ENCODE measurements around the gene PTCD2.

PTCD2 gene

GRCh38 chr5:72294473-72294872 lies 25.7 kb upstream of the PTCD2 start:
- no peak for DNase-seq (ENCODE audit: low read depth)
- no peak overlapping the region; the same call in 1 of the 2 replicates for H3K4me3 ChIP-seq (ENCODE audit: low read depth, low read length)
- no peak for TF ChIP-seq CTCF (IDR thresholded peaks at IDR 0.05; ENCODE audit: low read depth, low read length, missing control alignments)

GRCh38 chr5:72295539-72295938 lies 24.6 kb upstream of the PTCD2 start:
- no peak for DNase-seq (ENCODE audit: low read depth)
- TF ChIP-seq CTCF (IDR thresholded peaks at IDR 0.05; ENCODE audit: low read depth, low read length, missing control alignments), result no peak
- H3K4me3 ChIP-seq (ENCODE audit: low read depth, low read length), result peak overlapping the region; percentile 10; the same call in 1 of the 2 replicates

- no peak for TF ChIP-seq CTCF (IDR thresholded peaks at IDR 0.05; ENCODE audit: low read depth, low read length, missing control alignments)
- no peak for DNase-seq (ENCODE audit: low read depth)
- H3K4me3 ChIP-seq (ENCODE audit: low read depth, low read length), result no peak overlapping the region
These were observed 23.9 kb upstream of the PTCD2 start for GRCh38 chr5:72296256-72296655.

GRCh38 chr5:72298136-72298535 lies 22.0 kb upstream of the PTCD2 start:
- DNase-seq (ENCODE audit: low read depth), result peak; percentile 45
- peak overlapping the region; percentile 39; the same call in 1 of the 2 replicates for H3K4me3 ChIP-seq (ENCODE audit: low read depth, low read length)

GRCh38 chr5:72298711-72299110 lies 21.5 kb upstream of the PTCD2 start:
- no peak for TF ChIP-seq CTCF (IDR thresholded peaks at IDR 0.05; ENCODE audit: low read depth, low read length, missing control alignments)
- H3K4me3 ChIP-seq (ENCODE audit: low read depth, low read length), result peak overlapping the region; percentile 38; the same call in 1 of the 2 replicates
- DNase-seq (ENCODE audit: low read depth), result no peak

- DNase-seq (ENCODE audit: low read depth), result no peak
- H3K4me3 ChIP-seq (ENCODE audit: low read depth, low read length), result no peak overlapping the region
- no peak for TF ChIP-seq CTCF (IDR thresholded peaks at IDR 0.05; ENCODE audit: low read depth, low read length, missing control alignments)
These were observed 19.4 kb upstream of the PTCD2 start for GRCh38 chr5:72300590-72301339.

- H3K4me3 ChIP-seq (ENCODE audit: low read depth, low read length), result peak overlapping the region; percentile 22; the same call in 1 of the 2 replicates
- no peak for TF ChIP-seq CTCF (IDR thresholded peaks at IDR 0.05; ENCODE audit: low read depth, low read length, missing control alignments)
- peak; percentile 69 for DNase-seq (ENCODE audit: low read depth)
These were observed 18.6 kb upstream of the PTCD2 start for GRCh38 chr5:72301557-72301956.

Data from GM12864 (cell line).